Amniotic epithelial cell (primary cell): Measurements from ENCODE around the gene SNIP1.
A peak's percentile ranks its signal among the peaks of the same experiment; 100 is the strongest.
"Not testable (repeated sequence)": the region's sequence is repeated elsewhere in the genome, so short reads cannot be mapped to it uniquely, and the experiment has no call there.

Source experiments
- DNase-seq: peaks from one replicate; pipeline ENCODE4 v3.0.0-alpha.2; 2010; ENCODE audit warnings: low read depth

The SNIP1 gene

GRCh38 chr1:37559080-37559479, 5.0 kb upstream of the SNIP1 start:
- DNase-seq, result no peak

- no peak for DNase-seq
Observed at GRCh38 chr1:37558411-37558810, 4.3 kb upstream of the SNIP1 start.

GRCh38 chr1:37557402-37557801, 3.3 kb upstream of the SNIP1 start:
- DNase-seq, result no peak

- peak; percentile 87 for DNase-seq
Observed at GRCh38 chr1:37556712-37557196, 2.7 kb upstream of the SNIP1 start, which contains the start of gene DNALI1. Gene DNALI1 (plus strand): TSS chr1:37556940. CDS start chr1:37556995, 55 bp downstream.

- no peak for DNase-seq
Observed at GRCh38 chr1:37553598-37553926, 531 bp downstream of the SNIP1 start.

- DNase-seq, result peak; percentile 24
Observed at GRCh38 chr1:37549341-37549740, 4.8 kb downstream of the SNIP1 start.

GRCh38 chr1:37545019-37545418, 9.1 kb downstream of the SNIP1 start:
- DNase-seq, result no peak

- no peak for DNase-seq
Observed at GRCh38 chr1:37544530-37544929, 9.6 kb downstream of the SNIP1 start.

- no peak for DNase-seq
Observed at GRCh38 chr1:37540036-37540785, 13.9 kb downstream of the SNIP1 start.

- DNase-seq, result not testable (repeated sequence)
Observed at GRCh38 chr1:37539154-37539553, 14.9 kb downstream of the SNIP1 start.

GRCh38 chr1:37537378-37537777, 16.7 kb downstream of the SNIP1 start:
- peak; percentile 88 for DNase-seq

GRCh38 chr1:37533317-37534093, 20.6 kb downstream of the SNIP1 start:
- no peak for DNase-seq

- DNase-seq, result not testable (repeated sequence)
Observed at GRCh38 chr1:37532418-37533156, 21.5 kb downstream of the SNIP1 start.

GRCh38 chr1:37529888-37530287, 24.2 kb downstream of the SNIP1 start:
- not testable (repeated sequence) for DNase-seq

- no peak for DNase-seq
Observed at GRCh38 chr1:37519613-37520012, 34.5 kb downstream of the SNIP1 start.

GRCh38 chr1:37518929-37519328, 35.2 kb downstream of the SNIP1 start:
- DNase-seq, result not testable (repeated sequence)

- DNase-seq, result not testable (repeated sequence)
Observed at GRCh38 chr1:37518241-37518640, 35.9 kb downstream of the SNIP1 start.

GRCh38 chr1:37517569-37517968, 36.5 kb downstream of the SNIP1 start:
- DNase-seq, result no peak

- no peak for DNase-seq
Observed at GRCh38 chr1:37515185-37516034, 38.7 kb downstream of the SNIP1 start.

GRCh38 chr1:37514350-37515184, 39.5 kb downstream of the SNIP1 start, which contains the start of gene MEAF6:
Gene MEAF6 (minus strand): TSS chr1:37514766. CDS start chr1:37514746, 20 bp downstream.
- peak; percentile 71 for DNase-seq
